GM12878 (cell line): ENCODE data around the gene NEK2.

ENCODE experiments used
- CHD2 ChIP-seq: IDR thresholded peaks from 2 replicates; pipeline ENCODE4 v1.6.1; 2011; ENCODE audit warnings: low read depth, low read length, improper control_type of control experiment, borderline replicate concordance
- JUNB ChIP-seq: IDR thresholded peaks from 2 replicates; pipeline ENCODE4 v1.6.1; 2016; ENCODE audit warnings: antibody characterized with exemption, mild to moderate bottlenecking
- JUND ChIP-seq: IDR thresholded peaks from 2 replicates; pipeline ENCODE4 v1.6.1; 2012; ENCODE audit warnings: low read depth, mild to moderate bottlenecking, low read length, improper control_type of control experiment, moderate library complexity
- POLR2A ChIP-seq: IDR thresholded peaks from 2 replicates; pipeline ENCODE4 v1.6.1; 2011; ENCODE audit warnings: low read depth, mild to moderate bottlenecking, low read length
- POLR2AphosphoS5 ChIP-seq: IDR thresholded peaks from 2 replicates; pipeline ENCODE4 v1.6.1; 2011; ENCODE audit warnings: mild to moderate bottlenecking, low read length, inconsistent platforms
- RCOR1 ChIP-seq: conservative IDR thresholded peaks from 2 replicates; pipeline ENCODE4 v1.6.1; 2012; ENCODE audit warnings: low read depth, low read length, improper control_type of control experiment

DNA sequence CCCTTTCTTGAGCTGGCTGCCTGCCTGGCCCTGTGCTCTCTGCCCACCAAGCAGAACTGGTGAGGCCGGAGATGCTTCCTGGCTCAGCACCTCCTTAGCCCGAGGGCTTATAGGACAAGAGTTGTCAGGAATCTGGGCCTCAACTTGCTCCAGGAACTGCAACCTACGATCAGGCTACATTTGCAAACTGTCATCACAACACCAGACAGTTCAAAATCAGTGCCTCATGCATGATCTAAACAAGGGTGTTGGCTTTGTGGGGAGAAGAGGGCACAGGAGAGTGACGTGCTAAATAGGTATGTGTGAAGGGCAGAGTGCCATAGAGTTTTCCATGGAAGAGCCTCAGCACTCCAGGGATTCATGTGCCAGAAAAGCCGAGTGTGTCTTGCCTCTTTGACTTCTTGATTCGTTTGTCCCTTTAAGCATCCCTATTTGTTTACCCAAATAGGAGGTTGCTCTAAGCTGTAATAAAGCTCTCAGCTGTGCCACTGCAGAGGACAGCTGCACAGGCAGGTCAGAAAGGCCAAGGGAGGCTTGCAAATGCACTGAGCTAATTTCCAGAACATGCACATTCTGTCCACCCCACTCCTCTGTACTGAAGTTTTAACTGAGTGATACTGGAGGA is 30.2 kb upstream of the NEK2 start:
- TF ChIP-seq POLR2A = no peak
- TF ChIP-seq JUND = no peak
- no peak for TF ChIP-seq RCOR1
- TF ChIP-seq POLR2AphosphoS5 = no peak
- TF ChIP-seq JUNB = no peak
- no peak for TF ChIP-seq CHD2
